ENCODE data around the gene INHBA.

INHBA gene

GRCh38 chr7:41711283-41712064 lies 8.6 kb upstream of the INHBA start:
- no CpG with 5 or more reads among the region's 10 CpGs for WGBS (ENCODE audit: insufficient coverage, insufficient read length)
- Histone ChIP-seq H3K27ac (ENCODE audit: low read length) (no peak overlapping the region), H3K4me1 (ENCODE audit: control insufficient read depth, insufficient read depth, low read length) (no peaks in the 10 kb centered on the region), H3K9me3 (ENCODE audit: control insufficient read depth, insufficient read depth, low read length) (no peaks in the 10 kb centered on the region), H3K36me3 (ENCODE audit: control insufficient read depth, insufficient read depth, low read length) (no peaks in the 10 kb centered on the region), H3K27me3 (ENCODE audit: control insufficient read depth, insufficient read depth, low read length) (no peaks in the 10 kb centered on the region), H3K4me3 (ENCODE audit: low read length) (no peak overlapping the region)
- no peak for DNase-seq (ENCODE audit: low read depth, low spot score)

DNA sequence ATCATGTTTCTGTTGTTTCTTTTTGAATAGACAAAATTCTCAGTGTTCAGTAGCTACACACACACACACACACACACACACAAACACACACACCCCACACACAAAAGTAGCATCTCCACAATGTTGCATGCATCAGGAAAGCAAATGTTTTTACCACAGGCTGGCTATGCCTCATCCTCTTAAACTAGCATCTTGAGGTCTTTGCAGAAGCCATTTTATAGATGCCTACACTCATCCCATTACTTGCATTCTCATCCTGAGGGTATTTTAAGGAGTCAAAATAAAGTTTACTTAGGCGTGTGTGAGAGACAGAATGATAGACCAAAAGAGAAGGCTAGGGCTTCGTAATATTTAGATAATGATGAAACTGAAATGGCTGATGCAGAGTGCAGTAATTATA lies 7.9 kb upstream of the INHBA start:
- no peak for DNase-seq (ENCODE audit: low read depth, low spot score)
- Histone ChIP-seq H3K9me3 (ENCODE audit: control insufficient read depth, insufficient read depth, low read length) (no peaks in the 10 kb centered on the region), H3K27ac (ENCODE audit: low read length) (no peak overlapping the region), H3K27me3 (ENCODE audit: control insufficient read depth, insufficient read depth, low read length) (no peaks in the 10 kb centered on the region; the same call in 1 of the 2 replicates), H3K4me1 (ENCODE audit: control insufficient read depth, insufficient read depth, low read length) (no peaks in the 10 kb centered on the region; the same call in 1 of the 2 replicates), H3K36me3 (ENCODE audit: control insufficient read depth, insufficient read depth, low read length) (no peaks in the 10 kb centered on the region), H3K4me3 (ENCODE audit: low read length) (no peak overlapping the region)
- WGBS (ENCODE audit: insufficient coverage, insufficient read length): no CpG with 5 or more reads among the region's 2 CpGs

DNA sequence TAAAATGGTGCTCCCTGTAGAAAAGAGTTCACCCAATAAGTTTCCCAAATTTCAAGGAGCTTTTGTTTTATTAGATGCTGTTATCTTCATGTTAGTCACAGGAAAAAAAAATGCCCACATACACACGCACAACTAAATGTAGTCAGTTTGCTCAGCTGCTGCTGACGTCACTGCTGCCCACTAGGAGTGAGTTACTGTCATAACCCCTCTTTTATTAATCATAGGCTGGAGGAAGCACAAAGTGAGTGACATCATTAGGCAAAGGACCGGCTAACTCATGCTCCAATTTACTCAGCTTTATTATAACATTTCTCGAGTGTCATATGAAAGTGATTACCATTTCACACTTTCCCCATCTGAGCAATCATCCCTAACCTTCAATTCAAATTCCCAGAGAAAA lies 6.7 kb upstream of the INHBA start:
- Histone ChIP-seq H3K36me3 (ENCODE audit: control insufficient read depth, insufficient read depth, low read length) (no peaks in the 10 kb centered on the region), H3K27ac (ENCODE audit: low read length) (no peak overlapping the region), H3K27me3 (ENCODE audit: control insufficient read depth, insufficient read depth, low read length) (no peaks in the 10 kb centered on the region; the same call in 1 of the 2 replicates), H3K9me3 (ENCODE audit: control insufficient read depth, insufficient read depth, low read length) (no peaks in the 10 kb centered on the region), H3K4me3 (ENCODE audit: low read length) (no peak overlapping the region), H3K4me1 (ENCODE audit: control insufficient read depth, insufficient read depth, low read length) (peaks cover 3% of the 10 kb centered on the region)
- DNase-seq (ENCODE audit: low read depth, low spot score): no peak
- no CpG with 5 or more reads among the region's 4 CpGs for WGBS (ENCODE audit: insufficient coverage, insufficient read length)

GRCh38 chr7:41708581-41709358 lies 5.9 kb upstream of the INHBA start:
- DNase-seq (ENCODE audit: low read depth, low spot score): no peak
- Histone ChIP-seq H3K27me3 (ENCODE audit: control insufficient read depth, insufficient read depth, low read length) (no peaks in the 10 kb centered on the region; the same call in 1 of the 2 replicates), H3K36me3 (ENCODE audit: control insufficient read depth, insufficient read depth, low read length) (no peaks in the 10 kb centered on the region), H3K4me3 (ENCODE audit: low read length) (no peak overlapping the region), H3K27ac (ENCODE audit: low read length) (no peak overlapping the region), H3K4me1 (ENCODE audit: control insufficient read depth, insufficient read depth, low read length) (peaks cover 3% of the 10 kb centered on the region), H3K9me3 (ENCODE audit: control insufficient read depth, insufficient read depth, low read length) (no peaks in the 10 kb centered on the region)
- no CpG with 5 or more reads among the region's 8 CpGs for WGBS (ENCODE audit: insufficient coverage, insufficient read length)

- no CpG with 5 or more reads among the region's 18 CpGs for WGBS (ENCODE audit: insufficient coverage, insufficient read length)
These were observed 3.5 kb upstream of the INHBA start for GRCh38 chr7:41706228-41706930.

GRCh38 chr7:41705109-41705901 lies 2.4 kb upstream of the INHBA start:
- Histone ChIP-seq H3K4me3 (ENCODE audit: low read length) (peak overlapping the region; percentile 21; the same call in 1 of the 2 replicates), H3K27me3 (ENCODE audit: control insufficient read depth, insufficient read depth, low read length) (no peaks in the 10 kb centered on the region; the same call in 1 of the 2 replicates), H3K36me3 (ENCODE audit: control insufficient read depth, insufficient read depth, low read length) (no peaks in the 10 kb centered on the region), H3K4me1 (ENCODE audit: control insufficient read depth, insufficient read depth, low read length) (peaks cover 4% of the 10 kb centered on the region), H3K9me3 (ENCODE audit: control insufficient read depth, insufficient read depth, low read length) (no peaks in the 10 kb centered on the region), H3K27ac (ENCODE audit: low read length) (no peak overlapping the region)
- WGBS (ENCODE audit: insufficient coverage, insufficient read length): no CpG with 5 or more reads among the region's 42 CpGs
- DNase-seq (ENCODE audit: low read depth, low spot score): no peak

More at GRCh38 chr7:41706228-41706930, 3.5 kb upstream of the INHBA start:
- no peaks in the 10 kb centered on the region; the same call in 1 of the 2 replicates for H3K27me3 ChIP-seq (ENCODE audit: control insufficient read depth, insufficient read depth, low read length)
- no peak overlapping the region for H3K27ac ChIP-seq (ENCODE audit: low read length)
- no peak for DNase-seq (ENCODE audit: low read depth, low spot score)
- no peaks in the 10 kb centered on the region for H3K9me3 ChIP-seq (ENCODE audit: control insufficient read depth, insufficient read depth, low read length)
- no peak overlapping the region for H3K4me3 ChIP-seq (ENCODE audit: low read length)
- no peaks in the 10 kb centered on the region for H3K36me3 ChIP-seq (ENCODE audit: control insufficient read depth, insufficient read depth, low read length)
- peaks cover 3% of the 10 kb centered on the region for H3K4me1 ChIP-seq (ENCODE audit: control insufficient read depth, insufficient read depth, low read length)

GRCh38 chr7:41701068-41701941 lies 1.6 kb downstream of the INHBA start:
- no peaks in the 10 kb centered on the region for H3K36me3 ChIP-seq (ENCODE audit: control insufficient read depth, insufficient read depth, low read length)
- H3K4me3 ChIP-seq (ENCODE audit: low read length): peak overlapping the region; percentile 16; the same call in 1 of the 2 replicates
- no peaks in the 10 kb centered on the region; the same call in 1 of the 2 replicates for H3K27me3 ChIP-seq (ENCODE audit: control insufficient read depth, insufficient read depth, low read length)
- no peak overlapping the region for H3K27ac ChIP-seq (ENCODE audit: low read length)
- no CpG with 5 or more reads among the region's 13 CpGs for WGBS (ENCODE audit: insufficient coverage, insufficient read length)
- DNase-seq (ENCODE audit: low read depth, low spot score): no peak
- H3K9me3 ChIP-seq (ENCODE audit: control insufficient read depth, insufficient read depth, low read length): no peaks in the 10 kb centered on the region
- H3K4me1 ChIP-seq (ENCODE audit: control insufficient read depth, insufficient read depth, low read length): peaks cover 5% of the 10 kb centered on the region

- H3K4me1 ChIP-seq (ENCODE audit: control insufficient read depth, insufficient read depth, low read length): peaks cover 5% of the 10 kb centered on the region
- H3K4me3 ChIP-seq (ENCODE audit: low read length): peak overlapping the region; percentile 41; the same call in 1 of the 2 replicates
- H3K36me3 ChIP-seq (ENCODE audit: control insufficient read depth, insufficient read depth, low read length): no peaks in the 10 kb centered on the region
- H3K27ac ChIP-seq (ENCODE audit: low read length): no peak overlapping the region
- WGBS (ENCODE audit: insufficient coverage, insufficient read length): no CpG with 5 or more reads among the region's 18 CpGs
- no peaks in the 10 kb centered on the region for H3K27me3 ChIP-seq (ENCODE audit: control insufficient read depth, insufficient read depth, low read length)
- no peaks in the 10 kb centered on the region for H3K9me3 ChIP-seq (ENCODE audit: control insufficient read depth, insufficient read depth, low read length)
- DNase-seq (ENCODE audit: low read depth, low spot score): no peak
These were observed 2.8 kb downstream of the INHBA start for GRCh38 chr7:41700044-41700471.

DNA sequence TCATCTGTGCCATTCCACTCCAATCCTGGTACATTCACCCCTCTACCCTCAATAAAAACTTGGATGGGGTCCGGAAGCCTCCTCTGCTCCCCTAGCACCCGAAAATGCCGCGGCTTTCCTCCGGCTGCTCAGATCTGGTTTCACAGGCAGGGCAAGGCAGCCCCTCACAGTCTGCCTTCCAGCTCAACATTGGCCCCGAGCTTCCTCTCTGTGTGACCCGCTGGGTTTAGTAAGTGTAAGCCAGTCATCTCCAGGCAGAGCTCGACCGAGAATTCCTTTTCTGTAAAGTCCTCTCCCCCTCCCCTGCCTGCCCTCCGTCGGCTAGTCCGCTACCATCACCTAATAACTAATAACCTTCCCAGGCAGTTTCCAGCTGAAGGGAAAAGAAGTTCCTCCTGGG lies 3.4 kb downstream of the INHBA start:
- H3K4me3 ChIP-seq (ENCODE audit: low read length): peak overlapping the region; percentile 41; the same call in 1 of the 2 replicates
- H3K4me1 ChIP-seq (ENCODE audit: control insufficient read depth, insufficient read depth, low read length): peaks cover 3% of the 10 kb centered on the region; the same call in 1 of the 2 replicates
- no peaks in the 10 kb centered on the region for H3K27me3 ChIP-seq (ENCODE audit: control insufficient read depth, insufficient read depth, low read length)
- no peak overlapping the region for H3K27ac ChIP-seq (ENCODE audit: low read length)
- no CpG with 5 or more reads among the region's 12 CpGs for WGBS (ENCODE audit: insufficient coverage, insufficient read length)
- no peak for DNase-seq (ENCODE audit: low read depth, low spot score)
- H3K9me3 ChIP-seq (ENCODE audit: control insufficient read depth, insufficient read depth, low read length): no peaks in the 10 kb centered on the region
- H3K36me3 ChIP-seq (ENCODE audit: control insufficient read depth, insufficient read depth, low read length): no peaks in the 10 kb centered on the region
